Stimulated activated CD4-positive, alpha-beta T cell treated with anti-CD3 and anti-CD28 coated beads, Interleukin-2, amount 100 ng/mL, for 24 hours (primary cell): Measurements from ENCODE around the gene FOSL2.

Experiments
- DNase-seq, 2 donors: peaks; one replicate each; pipeline ENCODE4 v3.0.0-alpha.2; 2020

The FOSL2 gene

DNA sequence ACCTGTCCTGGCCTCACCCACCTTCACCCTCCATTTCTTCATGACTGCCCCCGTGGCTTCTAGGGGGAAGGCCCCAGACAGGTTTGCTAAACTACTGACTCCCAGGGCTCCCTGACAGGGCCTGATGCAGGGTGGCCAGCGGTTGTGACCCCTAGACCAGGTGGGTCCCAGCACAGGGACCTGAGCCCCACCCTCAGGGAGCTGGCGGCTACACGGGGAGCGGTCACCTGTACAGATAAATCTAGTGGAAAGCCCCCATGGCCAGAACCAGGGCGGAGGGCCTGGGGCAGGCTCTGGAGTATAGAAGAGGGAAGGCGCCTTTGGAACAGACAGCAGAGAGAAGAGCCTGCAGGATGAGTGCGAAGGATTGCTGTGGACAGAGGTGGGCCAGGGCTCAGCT, 60.7 kb downstream of the FOSL2 start:
- DNase-seq: no peak

DNA sequence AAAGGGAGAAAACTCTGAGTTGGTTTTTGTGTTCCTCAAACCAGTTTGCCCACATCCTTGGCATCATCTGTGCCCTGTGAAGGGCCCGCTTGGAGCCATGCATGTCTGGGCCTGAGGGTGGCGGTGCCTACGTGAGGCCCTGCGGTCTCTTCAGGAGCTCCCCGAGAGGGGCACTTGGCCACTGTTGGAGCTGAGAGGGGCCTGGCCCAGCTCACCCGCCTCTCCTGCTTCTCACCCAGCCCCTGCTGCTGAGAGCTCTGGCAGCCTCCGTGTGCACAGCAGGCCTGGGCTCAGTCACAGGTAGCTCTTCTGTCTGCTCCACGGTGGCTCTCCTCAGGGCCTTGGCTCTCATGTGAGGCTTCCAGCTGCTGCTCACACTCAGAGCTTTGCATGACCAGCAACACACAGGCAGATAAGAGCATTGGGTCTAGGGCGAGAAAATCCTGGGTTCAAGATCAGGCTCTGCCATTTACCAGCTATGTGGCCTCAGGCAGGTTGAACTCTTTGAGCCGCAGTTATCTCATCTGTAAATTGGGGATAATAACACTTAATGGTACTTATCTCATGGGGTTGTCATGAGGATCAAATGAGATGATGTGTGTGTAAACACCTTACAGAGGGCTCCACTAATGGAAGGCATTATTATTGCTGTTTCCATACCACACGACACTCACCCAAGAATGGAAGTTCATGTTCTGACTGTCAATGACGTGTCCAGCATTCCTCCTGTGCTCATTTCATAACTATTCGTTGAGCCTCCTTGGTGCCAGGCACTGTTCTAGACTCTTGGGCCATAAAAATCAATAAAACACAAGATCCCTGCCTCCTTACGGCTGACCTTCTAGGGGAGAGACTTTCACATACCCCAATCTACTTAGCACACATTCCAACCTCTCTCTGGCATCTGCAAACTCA, 61.6 kb downstream of the FOSL2 start:
- no peak for DNase-seq

GRCh38 chr2:28457237-28457636, 64.6 kb downstream of the FOSL2 start:
- DNase-seq: no peak

DNA sequence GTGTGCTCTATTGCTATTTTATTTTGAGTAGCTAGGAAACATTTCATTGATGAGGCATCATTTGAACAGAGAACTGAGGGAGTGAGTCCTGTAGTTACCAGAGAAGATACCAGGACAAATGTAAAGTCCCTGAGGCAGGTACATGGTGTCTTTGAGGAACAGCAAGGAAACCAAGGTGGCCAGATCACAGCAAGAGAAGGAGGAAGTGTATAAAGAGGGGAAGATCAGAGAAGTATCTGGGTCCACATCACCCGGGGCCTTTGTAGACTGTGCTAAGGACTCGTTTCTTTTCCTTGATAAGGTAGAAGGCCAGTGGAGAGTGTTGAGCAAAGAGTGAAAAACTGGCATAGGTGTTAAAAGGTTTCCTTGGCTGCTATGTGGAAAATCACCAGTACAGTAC, 68.4 kb downstream of the FOSL2 start:
- no peak for DNase-seq

DNA sequence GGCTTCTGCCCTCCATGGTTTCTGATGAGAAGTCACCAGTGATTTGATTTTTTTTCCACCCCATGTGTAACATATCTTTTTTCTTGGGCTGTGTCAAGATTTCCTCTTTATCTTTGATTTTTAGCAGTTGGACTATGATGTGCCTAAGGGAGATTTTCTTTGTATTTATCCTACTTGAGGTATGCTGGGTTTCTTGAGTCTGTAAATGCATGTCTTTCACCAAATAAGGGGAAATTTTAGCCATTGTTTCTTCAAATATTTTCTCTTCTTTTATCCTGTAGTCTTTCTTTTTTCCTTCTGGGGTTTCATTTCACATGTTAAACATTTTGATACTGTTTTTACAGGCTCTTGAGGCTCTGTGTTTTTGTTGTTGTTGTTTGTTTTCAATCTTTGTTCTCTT, 69.5 kb downstream of the FOSL2 start:
- DNase-seq: no peak

GRCh38 chr2:28463211-28463816, 70.7 kb downstream of the FOSL2 start:
- DNase-seq: no peak

DNA sequence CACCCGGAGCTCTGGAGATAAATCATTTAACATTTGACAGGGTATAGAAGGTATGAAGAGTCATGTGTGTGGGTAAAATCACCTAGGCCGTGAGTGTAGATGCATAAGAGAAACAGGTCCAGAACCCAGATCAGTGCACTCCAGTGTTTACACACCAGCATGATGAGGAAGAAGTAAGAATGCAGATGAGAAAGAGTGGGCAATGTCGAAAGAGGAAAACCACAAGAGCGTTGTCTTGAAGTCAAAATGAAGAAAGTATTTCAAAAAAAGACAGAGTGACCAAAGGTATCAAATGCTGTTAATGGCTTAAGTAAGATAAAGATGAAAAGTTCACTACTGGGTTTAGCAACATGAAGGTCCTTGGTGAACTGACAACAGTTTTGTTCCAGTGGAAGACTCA, 71.2 kb downstream of the FOSL2 start:
- DNase-seq: no peak

DNA sequence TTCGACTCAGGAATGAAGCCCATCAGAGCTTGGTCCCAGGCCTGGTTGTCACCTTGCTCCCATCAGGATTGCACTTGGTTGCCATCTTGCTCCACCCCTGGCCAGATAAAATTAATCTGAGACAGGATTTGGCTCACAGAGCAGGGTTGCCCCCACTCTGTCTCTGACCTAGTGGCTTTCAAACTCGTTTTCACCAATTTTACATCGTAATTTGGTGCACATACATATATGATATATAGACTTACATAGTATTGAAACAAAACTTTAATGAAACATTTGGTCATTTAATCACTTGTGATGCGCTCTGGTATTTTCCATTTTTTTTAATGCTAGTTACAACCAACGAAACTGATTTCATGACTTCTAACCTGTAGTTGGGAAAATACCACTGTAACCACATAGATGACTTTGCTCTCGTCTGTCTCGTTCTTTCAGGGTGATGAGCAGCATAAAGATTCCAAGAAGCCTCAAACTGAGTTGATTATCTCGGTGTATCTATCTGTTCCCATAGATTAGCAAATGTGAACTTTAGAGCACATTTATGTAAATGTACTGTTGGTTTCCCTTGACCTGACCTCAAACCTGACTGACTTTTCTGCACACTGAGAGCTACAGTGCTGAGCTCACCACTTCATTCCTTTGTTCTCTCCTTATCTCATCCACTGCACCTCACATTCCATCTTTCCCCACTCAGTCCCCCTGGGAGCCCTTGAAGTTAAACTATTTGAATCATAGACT, 72.7 kb downstream of the FOSL2 start:
- no peak for DNase-seq
